GM12872 (cell line): ENCODE data around the gene MEGF6.

Experiments
- TF ChIP-seq, protein P1 (sequence below): IDR thresholded peaks from 3 replicates; pipeline ENCODE4 v1.5.1; 2011; ENCODE audit warnings: low read depth, mild to moderate bottlenecking, low read length, moderate library complexity; ENCODE audit not compliant: insufficient read depth

MEGF6 gene

DNA sequence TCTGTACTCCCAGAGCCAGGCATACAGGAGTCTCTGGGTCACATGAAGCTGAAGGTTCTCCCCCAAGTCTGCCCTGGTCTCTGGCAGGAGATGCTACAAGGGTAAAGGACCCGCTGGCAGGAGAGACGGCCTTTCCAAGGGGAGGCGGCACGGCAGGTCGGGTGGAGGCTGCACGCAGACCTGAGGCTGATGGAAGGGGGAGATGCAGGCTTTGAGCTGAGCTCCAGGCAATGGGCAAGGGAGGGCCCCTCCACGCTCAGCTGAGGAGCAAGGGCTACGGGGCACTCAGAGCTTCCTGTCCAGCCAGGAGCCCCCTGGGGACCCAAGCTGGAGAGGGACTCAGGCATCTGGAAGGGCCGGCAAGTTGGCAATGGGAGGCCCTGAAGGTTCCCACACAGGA lies 50.3 kb downstream of the MEGF6 start:
- TF ChIP-seq, protein P1, sequence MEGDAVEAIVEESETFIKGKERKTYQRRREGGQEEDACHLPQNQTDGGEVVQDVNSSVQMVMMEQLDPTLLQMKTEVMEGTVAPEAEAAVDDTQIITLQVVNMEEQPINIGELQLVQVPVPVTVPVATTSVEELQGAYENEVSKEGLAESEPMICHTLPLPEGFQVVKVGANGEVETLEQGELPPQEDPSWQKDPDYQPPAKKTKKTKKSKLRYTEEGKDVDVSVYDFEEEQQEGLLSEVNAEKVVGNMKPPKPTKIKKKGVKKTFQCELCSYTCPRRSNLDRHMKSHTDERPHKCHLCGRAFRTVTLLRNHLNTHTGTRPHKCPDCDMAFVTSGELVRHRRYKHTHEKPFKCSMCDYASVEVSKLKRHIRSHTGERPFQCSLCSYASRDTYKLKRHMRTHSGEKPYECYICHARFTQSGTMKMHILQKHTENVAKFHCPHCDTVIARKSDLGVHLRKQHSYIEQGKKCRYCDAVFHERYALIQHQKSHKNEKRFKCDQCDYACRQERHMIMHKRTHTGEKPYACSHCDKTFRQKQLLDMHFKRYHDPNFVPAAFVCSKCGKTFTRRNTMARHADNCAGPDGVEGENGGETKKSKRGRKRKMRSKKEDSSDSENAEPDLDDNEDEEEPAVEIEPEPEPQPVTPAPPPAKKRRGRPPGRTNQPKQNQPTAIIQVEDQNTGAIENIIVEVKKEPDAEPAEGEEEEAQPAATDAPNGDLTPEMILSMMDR, result no peak

DNA sequence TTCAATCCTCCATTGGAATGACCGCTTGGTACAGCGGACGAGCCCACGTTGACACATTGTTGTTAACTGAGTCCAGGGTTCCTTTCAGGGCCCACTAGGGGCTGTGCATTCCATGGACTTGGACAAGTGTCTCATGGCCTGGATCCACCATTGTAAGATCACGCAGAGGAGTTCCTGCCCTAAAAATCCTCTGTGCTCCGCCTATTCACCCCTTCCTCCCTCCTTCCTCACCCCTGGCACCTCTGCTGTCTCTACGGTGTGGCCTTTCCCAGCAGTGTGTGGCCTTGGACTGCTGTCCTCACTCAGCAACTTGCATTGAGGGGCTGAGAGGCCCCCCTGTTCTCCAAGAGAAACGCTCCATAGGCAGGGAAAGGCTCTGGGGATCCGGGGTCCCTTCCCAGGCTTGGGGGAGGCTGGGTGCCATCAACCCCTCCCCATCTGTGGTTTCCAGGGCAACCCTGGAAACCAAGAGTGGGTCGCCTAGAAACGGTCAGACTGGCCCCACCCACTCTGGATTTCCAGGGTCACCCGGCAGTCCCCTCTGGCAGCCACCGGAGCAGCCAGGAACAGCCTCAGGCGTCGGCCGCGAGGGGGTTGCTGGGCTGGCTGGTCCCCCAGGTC lies 50.9 kb downstream of the MEGF6 start:
- TF ChIP-seq, protein P1, result no peak

DNA sequence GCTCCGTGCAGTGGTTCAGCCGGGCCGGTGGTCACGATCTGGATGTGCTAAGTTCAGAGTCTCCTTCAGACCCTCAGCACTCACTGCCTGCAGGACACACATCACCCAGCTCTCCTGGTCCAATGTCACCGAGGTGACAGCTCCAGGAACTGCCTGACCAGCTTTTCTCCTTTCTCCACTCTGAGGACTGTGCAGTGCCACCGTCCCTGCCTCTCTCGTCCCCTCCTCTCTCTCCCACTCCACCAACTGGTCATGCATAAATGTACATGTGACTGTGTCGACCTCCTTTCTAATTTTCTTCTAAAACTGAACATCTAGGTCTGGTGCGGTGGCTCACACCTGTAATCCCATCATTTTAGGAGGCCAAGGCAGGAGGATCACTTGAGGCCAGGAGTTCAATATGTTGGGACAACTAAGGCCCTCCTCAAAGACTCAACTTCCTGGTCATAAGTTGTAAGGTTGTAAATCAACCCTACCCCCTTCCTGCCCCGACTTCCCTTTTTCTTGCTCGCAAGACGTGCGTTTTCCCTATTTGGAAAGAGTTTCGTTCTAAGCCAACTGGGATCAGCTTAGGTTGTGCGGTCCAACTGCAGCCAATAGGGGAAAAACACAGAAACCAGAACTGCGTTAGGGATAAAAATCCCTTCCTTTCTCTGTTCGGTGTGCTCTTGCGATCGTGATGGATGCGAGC lies 53.1 kb downstream of the MEGF6 start:
- TF ChIP-seq, protein P1, result no peak

DNA sequence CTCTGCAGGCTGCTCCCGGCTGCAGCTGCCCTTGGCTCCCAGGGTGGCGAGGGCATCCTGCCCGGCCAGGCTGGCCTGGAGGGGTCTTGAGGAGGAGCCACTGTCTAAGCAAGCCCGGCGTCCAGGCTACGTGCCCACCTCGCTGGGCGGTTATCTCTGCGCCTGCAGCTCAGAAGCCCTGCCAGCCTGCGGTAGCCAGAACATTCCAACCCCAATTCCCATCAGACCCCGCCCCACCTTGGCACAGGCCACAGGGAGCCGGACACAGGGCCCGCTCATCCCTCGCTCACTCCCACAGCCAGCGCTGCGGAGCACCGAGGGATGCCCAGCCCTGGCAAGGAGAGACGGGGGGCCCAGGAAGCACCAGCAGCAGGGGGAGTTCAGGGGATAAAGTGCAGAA lies 53.9 kb downstream of the MEGF6 start:
- TF ChIP-seq, protein P1, result no peak

DNA sequence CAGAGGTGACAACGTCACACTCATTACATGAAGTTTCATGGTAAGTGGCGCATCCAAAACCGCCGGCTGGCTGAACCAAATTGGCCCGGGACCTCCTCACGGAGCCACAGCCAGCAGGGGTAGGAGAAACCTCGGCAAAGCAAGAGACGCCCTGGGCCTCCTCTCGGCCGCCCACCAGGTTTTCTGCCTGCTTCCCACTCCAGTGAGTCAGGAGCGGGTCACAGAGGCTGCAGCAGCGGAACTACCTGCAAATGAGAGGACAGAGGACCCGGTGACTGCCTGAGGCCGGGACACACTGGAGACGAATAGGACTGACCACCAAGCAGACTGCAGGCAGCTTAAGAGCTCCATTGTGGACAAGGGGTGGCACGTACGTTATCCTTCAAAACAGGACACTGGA lies 55.0 kb downstream of the MEGF6 start:
- TF ChIP-seq, protein P1, result no peak

DNA sequence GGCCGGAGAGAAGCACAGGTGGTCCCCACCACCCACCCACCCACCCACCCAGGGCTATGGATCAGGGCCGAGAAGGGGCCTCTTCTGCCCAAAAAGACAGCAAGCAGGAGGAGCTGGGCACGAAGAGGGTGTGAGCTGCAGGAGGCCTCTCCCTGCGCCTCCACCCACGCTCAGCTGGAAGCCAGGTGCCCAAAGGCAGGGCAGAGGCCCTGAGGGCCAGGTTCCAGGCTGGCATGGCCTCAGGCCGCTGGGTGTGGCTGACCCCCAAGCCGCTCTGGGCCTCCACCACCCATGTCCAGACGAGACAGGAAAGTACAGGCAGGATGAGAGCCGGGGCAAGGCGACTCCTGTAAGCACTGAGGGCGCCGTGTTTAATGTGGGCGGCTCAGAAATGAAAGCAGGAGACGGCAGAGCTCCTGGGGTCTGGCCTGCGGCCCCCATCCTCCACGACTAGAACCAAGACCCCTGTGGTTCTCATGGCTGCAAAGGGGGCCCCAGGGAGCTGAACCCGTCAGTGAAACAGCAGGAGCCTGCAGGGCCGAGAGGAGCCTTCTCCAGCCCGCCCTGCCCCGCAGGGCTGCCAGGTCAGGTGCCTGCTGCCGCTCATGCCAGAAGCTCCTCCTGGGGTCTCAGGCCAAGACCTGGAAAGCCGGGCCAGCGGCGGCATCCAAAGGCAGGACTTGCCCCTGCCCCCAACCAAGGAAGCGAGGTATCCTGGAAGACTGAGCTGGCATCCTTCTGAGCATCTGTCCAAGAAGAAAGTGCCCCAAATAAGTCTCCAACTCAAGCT lies 56.0 kb downstream of the MEGF6 start:
- TF ChIP-seq, protein P1, result no peak

DNA sequence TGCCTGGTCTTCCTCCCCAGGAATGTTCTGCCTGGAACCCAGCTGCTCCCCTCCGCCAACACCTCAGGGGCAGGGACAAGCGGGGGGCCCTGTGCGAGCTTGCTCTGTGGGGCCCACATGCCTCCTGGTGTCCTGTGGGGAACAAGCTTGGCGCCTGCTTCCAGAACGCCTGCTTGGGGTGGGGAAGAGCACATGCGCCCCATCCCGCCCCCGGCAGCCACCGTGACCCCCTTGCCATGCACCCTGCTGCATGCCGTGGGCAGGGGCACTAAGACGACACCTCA lies 57.4 kb downstream of the MEGF6 start:
- TF ChIP-seq, protein P1, result no peak
